Glutamatergic neuron (in vitro differentiated cells): ENCODE measurements around the gene TPRG1. TPM values are rescaled to one million over a fixed set of nuclear protein-coding genes. Genes with fewer than 3 reads are reported as not detected.
A peak's percentile ranks its signal among the peaks of the same experiment; 100 is the strongest.

ENCODE experiments used
- DNase-seq: peaks from one replicate; pipeline ENCODE4 v3.0.0; 2022
- H3K27ac Mint-ChIP-seq: one replicate; pipeline ENCODE4 v1.8.0; 2020; ENCODE audit warnings: mild to moderate bottlenecking, mixed read lengths, inconsistent platforms; ENCODE audit not compliant: unreplicated experiment
- H3K27me3 Mint-ChIP-seq: one replicate; pipeline ENCODE4 v1.8.0; 2020; ENCODE audit warnings: mild to moderate bottlenecking, moderate library complexity, mixed read lengths, inconsistent platforms; ENCODE audit not compliant: unreplicated experiment
- H3K36me3 Mint-ChIP-seq: one replicate; pipeline ENCODE4 v1.8.0; 2020; ENCODE audit warnings: mild to moderate bottlenecking, mixed read lengths, inconsistent platforms; ENCODE audit not compliant: unreplicated experiment
- H3K4me1 Mint-ChIP-seq: one replicate; pipeline ENCODE4 v1.8.0; 2020; ENCODE audit warnings: mild to moderate bottlenecking, low read depth, mixed read lengths, inconsistent platforms; ENCODE audit not compliant: unreplicated experiment
- H3K4me3 Mint-ChIP-seq: one replicate; pipeline ENCODE4 v1.8.0; 2020; ENCODE audit warnings: mild to moderate bottlenecking, mixed read lengths, inconsistent platforms; ENCODE audit not compliant: unreplicated experiment
- H3K9me3 Mint-ChIP-seq: one replicate; pipeline ENCODE4 v1.8.0; 2020; ENCODE audit warnings: mild to moderate bottlenecking, moderate library complexity, mixed read lengths, inconsistent platforms; ENCODE audit not compliant: unreplicated experiment
- total RNA-seq: library from RNA; stranded (reverse); fragmentation: NEBNext Ultra II Directional; extraction: Animal tissue kit (Norgen Biotek cat#: 25700); gene quantifications from one replicate; pipeline ENCODE4 v1.2.1, GENCODE V29; 2021; ENCODE audit not compliant: unreplicated experiment
- TF ChIP-seq, protein P1 (sequence below): fragments of 200-600 bp; sonication (generic); IDR thresholded peaks from one replicate; pipeline ENCODE4 v1.5.0; 2021; ENCODE audit not compliant: partially characterized antibody, unreplicated experiment

The TPRG1 gene
- total RNA-seq, 1 donor from 2014 or later, result 1.3 TPM

GRCh38 chr3:189269365-189269764, 97.6 kb downstream of the TPRG1 start:
- no peak overlapping the region for H3K4me3 Mint-ChIP-seq
- no peaks in the 10 kb centered on the region for H3K4me1 Mint-ChIP-seq
- no peak for DNase-seq
- H3K36me3 Mint-ChIP-seq, result no peaks in the 10 kb centered on the region
- H3K27me3 Mint-ChIP-seq, result no peaks in the 10 kb centered on the region
- TF ChIP-seq, protein P1, sequence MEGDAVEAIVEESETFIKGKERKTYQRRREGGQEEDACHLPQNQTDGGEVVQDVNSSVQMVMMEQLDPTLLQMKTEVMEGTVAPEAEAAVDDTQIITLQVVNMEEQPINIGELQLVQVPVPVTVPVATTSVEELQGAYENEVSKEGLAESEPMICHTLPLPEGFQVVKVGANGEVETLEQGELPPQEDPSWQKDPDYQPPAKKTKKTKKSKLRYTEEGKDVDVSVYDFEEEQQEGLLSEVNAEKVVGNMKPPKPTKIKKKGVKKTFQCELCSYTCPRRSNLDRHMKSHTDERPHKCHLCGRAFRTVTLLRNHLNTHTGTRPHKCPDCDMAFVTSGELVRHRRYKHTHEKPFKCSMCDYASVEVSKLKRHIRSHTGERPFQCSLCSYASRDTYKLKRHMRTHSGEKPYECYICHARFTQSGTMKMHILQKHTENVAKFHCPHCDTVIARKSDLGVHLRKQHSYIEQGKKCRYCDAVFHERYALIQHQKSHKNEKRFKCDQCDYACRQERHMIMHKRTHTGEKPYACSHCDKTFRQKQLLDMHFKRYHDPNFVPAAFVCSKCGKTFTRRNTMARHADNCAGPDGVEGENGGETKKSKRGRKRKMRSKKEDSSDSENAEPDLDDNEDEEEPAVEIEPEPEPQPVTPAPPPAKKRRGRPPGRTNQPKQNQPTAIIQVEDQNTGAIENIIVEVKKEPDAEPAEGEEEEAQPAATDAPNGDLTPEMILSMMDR, result no peak
- no peak overlapping the region for H3K27ac Mint-ChIP-seq
- H3K9me3 Mint-ChIP-seq, result no peaks in the 10 kb centered on the region

DNA sequence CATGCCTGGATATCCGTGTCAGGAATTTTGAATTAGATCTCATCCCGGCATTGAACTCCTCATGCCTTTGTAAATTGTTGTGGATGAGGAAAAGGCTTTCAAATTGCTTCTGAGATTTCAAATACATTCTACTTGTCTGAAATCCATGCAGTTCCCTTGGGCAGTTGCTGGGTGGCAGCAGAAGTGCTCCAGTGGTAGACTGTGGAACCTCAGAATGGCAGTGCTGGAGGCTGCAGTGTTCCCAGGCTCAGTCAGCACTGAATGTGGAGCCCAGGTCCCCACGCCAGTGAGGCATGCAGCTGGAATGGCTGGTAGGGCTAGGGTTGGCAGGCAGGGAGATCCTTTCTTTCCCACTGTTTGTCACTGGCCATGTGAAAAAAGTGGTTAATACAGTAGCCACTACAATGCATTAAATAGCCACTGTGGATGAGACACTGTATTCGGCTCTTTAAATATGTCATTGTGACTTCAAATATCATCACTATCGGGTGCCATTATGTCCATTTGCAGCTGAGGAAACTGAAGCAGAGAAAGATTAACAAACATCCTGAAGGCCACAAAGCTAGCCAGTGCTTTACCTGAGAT, 98.6 kb downstream of the TPRG1 start:
- TF ChIP-seq, protein P1, result peak; percentile 30
- Mint-ChIP-seq H3K27ac (no peak overlapping the region), H3K4me1 (no peaks in the 10 kb centered on the region), H3K27me3 (no peaks in the 10 kb centered on the region), H3K9me3 (no peaks in the 10 kb centered on the region), H3K36me3 (no peaks in the 10 kb centered on the region), H3K4me3 (no peak overlapping the region)
- DNase-seq, result peak; percentile 56

DNA sequence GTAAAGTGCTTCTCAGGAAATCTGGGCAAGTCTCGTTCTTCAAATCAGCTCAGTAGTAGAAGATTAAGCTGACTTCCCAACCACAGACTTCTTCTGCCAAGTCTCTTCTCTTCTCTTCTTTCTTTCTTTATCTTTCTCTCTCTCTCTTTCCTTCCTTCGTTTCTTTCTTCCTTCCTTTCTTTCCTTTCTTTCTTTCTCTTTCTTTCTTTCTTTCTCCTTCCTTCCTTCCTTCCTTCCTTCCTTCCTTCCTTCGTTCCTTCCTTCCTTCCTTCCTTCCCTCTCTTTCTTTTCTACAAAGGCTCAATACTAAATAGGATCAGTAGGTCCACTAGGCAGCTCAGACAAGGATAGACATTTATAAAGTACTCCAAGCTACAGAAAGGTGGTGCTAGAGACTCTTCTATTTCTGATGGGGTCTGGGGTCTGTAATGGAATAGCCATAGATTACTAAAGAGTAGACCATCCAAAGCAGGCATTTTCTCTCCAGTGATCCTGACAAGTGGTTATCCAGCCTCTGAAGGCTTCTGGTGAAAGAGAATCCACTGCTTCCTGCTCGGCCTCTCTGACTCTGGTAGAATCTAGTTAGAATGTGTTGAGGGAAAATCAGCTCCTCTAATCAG, 100.8 kb downstream of the TPRG1 start:
- Mint-ChIP-seq H3K27me3 (no peaks in the 10 kb centered on the region), H3K4me1 (peaks cover 4% of the 10 kb centered on the region), H3K27ac (no peak overlapping the region), H3K9me3 (no peaks in the 10 kb centered on the region), H3K36me3 (no peaks in the 10 kb centered on the region), H3K4me3 (no peak overlapping the region)
- TF ChIP-seq, protein P1, result peak; percentile 52
- DNase-seq, result no peak

DNA sequence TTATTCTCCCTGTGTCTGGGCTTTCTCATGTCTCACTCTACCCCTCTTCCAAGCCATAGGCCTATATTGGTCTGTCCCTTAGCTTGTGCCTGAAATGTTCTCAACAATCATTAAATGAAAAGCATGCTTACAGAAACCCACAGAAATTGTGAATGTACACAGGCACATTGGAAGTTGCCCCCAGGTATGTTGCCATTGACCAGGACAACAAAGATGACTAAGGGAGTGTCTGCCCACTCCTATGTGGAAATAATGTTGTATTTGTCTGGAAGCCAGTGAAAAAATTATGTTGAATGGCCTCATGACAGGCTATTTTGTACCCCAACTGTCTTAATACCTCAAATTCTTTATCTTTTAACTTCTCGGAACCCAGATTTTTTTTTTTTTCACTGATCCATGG, 102.0 kb downstream of the TPRG1 start:
- H3K9me3 Mint-ChIP-seq, result no peaks in the 10 kb centered on the region
- H3K4me1 Mint-ChIP-seq, result peaks cover 4% of the 10 kb centered on the region
- no peaks in the 10 kb centered on the region for H3K36me3 Mint-ChIP-seq
- DNase-seq, result no peak
- TF ChIP-seq, protein P1, result no peak
- H3K27me3 Mint-ChIP-seq, result no peaks in the 10 kb centered on the region
- no peak overlapping the region for H3K27ac Mint-ChIP-seq
- H3K4me3 Mint-ChIP-seq, result no peak overlapping the region

- H3K9me3 Mint-ChIP-seq, result no peaks in the 10 kb centered on the region
- DNase-seq, result no peak
- no peaks in the 10 kb centered on the region for H3K27me3 Mint-ChIP-seq
- TF ChIP-seq, protein P1, result no peak
- peaks cover 4% of the 10 kb centered on the region for H3K4me1 Mint-ChIP-seq
- H3K36me3 Mint-ChIP-seq, result no peaks in the 10 kb centered on the region
- no peak overlapping the region for H3K4me3 Mint-ChIP-seq
- no peak overlapping the region for H3K27ac Mint-ChIP-seq
Measured at GRCh38 chr3:189275182-189275581, 103.4 kb downstream of the TPRG1 start.
